SK-N-MC (cell line): ENCODE data around the gene TEX14.

Experiments used
- EZH2 ChIP-seq: fragments of 200-600 bp; sonication (generic); IDR thresholded peaks from one replicate; pipeline ENCODE4 v1.6.1; 2017; ENCODE audit warnings: antibody characterized with exemption
- POLR2AphosphoS5 ChIP-seq: IDR thresholded peaks from 2 replicates; pipeline ENCODE4 v1.6.1; 2012; ENCODE audit warnings: mild to moderate bottlenecking, low read depth, low read length, borderline replicate concordance

GRCh38 chr17:58538811-58539409 is 152.9 kb downstream of the TEX14 start:
- no peak for TF ChIP-seq POLR2AphosphoS5
- no peak for TF ChIP-seq EZH2
